MM.1S (cell line): ENCODE data around the gene GALNT7.

Experiments used
- CTCF ChIP-seq: fragments of 300-600 bp; sonication (generic); IDR thresholded peaks from 2 replicates; pipeline ENCODE4 v1.5.1; 2016; ENCODE audit warnings: antibody characterized with exemption, low read length, mixed read lengths
- EZH2 ChIP-seq: fragments of 300-600 bp; sonication (generic); optimal IDR thresholded peaks from 2 replicates; pipeline ENCODE3; 2017; ENCODE audit warnings: low read depth, mild to moderate bottlenecking, antibody characterized with exemption, low read length, mixed read lengths
- EZH2phosphoT487 ChIP-seq: fragments of 300-600 bp; sonication (generic); IDR thresholded peaks from 2 replicates; pipeline ENCODE4 v1.6.1; 2018; ENCODE audit warnings: antibody characterized with exemption, low read length

- TF ChIP-seq EZH2 (no peak), CTCF (no peak), EZH2phosphoT487 (no peak)
These were observed 106.1 kb downstream of the GALNT7 start for GRCh38 chr4:173274744-173275143.
